Right forelimb (tissue), 1 donor: ENCODE results near the gene SLC34A1.
A peak's percentile ranks its signal among the peaks of the same experiment; 100 is the strongest.
"Not testable (repeated sequence)": the region's sequence is repeated elsewhere in the genome, so short reads cannot be mapped to it uniquely, and the experiment has no call there.

Source experiments
- DNase-seq: peaks from one replicate; pipeline ENCODE4 v3.0.0-alpha.2; 2018

Gene SLC34A1

GRCh38 chr5:177368869-177369644 is 15.2 kb upstream of the SLC34A1 start:
- DNase-seq: no peak

GRCh38 chr5:177369645-177370440 is 14.4 kb upstream of the SLC34A1 start:
- no peak for DNase-seq

- peak; percentile 85 for DNase-seq
Observed at GRCh38 chr5:177370488-177371119, 13.6 kb upstream of the SLC34A1 start.

GRCh38 chr5:177371120-177372033 is 12.9 kb upstream of the SLC34A1 start:
- no peak for DNase-seq

GRCh38 chr5:177372034-177372896 is 12.0 kb upstream of the SLC34A1 start:
- DNase-seq: no peak

GRCh38 chr5:177372910-177373309 is 11.3 kb upstream of the SLC34A1 start:
- no peak for DNase-seq

- no peak for DNase-seq
Observed at GRCh38 chr5:177373806-177374205, 10.4 kb upstream of the SLC34A1 start.

GRCh38 chr5:177374211-177374610 is 10.0 kb upstream of the SLC34A1 start:
- DNase-seq: no peak

- DNase-seq: not testable (repeated sequence)
Observed at GRCh38 chr5:177375516-177375915, 8.7 kb upstream of the SLC34A1 start.

- DNase-seq: no peak
Observed at GRCh38 chr5:177376107-177376506, 8.1 kb upstream of the SLC34A1 start.

GRCh38 chr5:177377851-177378776 is 6.1 kb upstream of the SLC34A1 start:
- DNase-seq: no peak

- DNase-seq: no peak
Observed at GRCh38 chr5:177378884-177379883, 5.0 kb upstream of the SLC34A1 start.

- DNase-seq: no peak
Observed at GRCh38 chr5:177380805-177381126, 3.5 kb upstream of the SLC34A1 start.

- DNase-seq: peak; percentile 70
Observed at GRCh38 chr5:177382423-177383029, 1.7 kb upstream of the SLC34A1 start.

GRCh38 chr5:177383181-177383580 is 1.1 kb upstream of the SLC34A1 start:
- DNase-seq: no peak

- DNase-seq: no peak
Observed at GRCh38 chr5:177385720-177386119, 1.5 kb downstream of the SLC34A1 start.

GRCh38 chr5:177386542-177386941 is 2.3 kb downstream of the SLC34A1 start:
- no peak for DNase-seq

GRCh38 chr5:177387405-177387804 is 3.2 kb downstream of the SLC34A1 start:
- DNase-seq: no peak
